Mesenchymal stem cell (in vitro differentiated cells and primary cell): ENCODE data around the gene THSD7A.

Experiments used
- DNase-seq: peaks from one replicate; pipeline ENCODE4 v3.0.0-alpha.2; 2013
- H2AFZ ChIP-seq: one replicate; pipeline ENCODE4 v1.6.1; 2013; ENCODE audit warnings: low read depth, mild to moderate bottlenecking, control low read depth, inconsistent platforms, low read length, moderate library complexity
- H2AK5ac ChIP-seq: 2 replicates; pipeline ENCODE4 v1.6.1; 2013; ENCODE audit warnings: low read length, moderate library complexity, mild to moderate bottlenecking, inconsistent platforms; ENCODE audit not compliant: severe bottlenecking
- H2BK120ac ChIP-seq: one replicate; pipeline ENCODE4 v1.6.1; 2013; ENCODE audit warnings: low read depth, mild to moderate bottlenecking, inconsistent platforms, low read length, moderate library complexity
- H2BK12ac ChIP-seq, 2 experiments: one replicate each; pipeline ENCODE4 v1.6.1; 2013; ENCODE audit warnings: inconsistent platforms in 2 of 2, low read length in 2 of 2, mild to moderate bottlenecking in 2 of 2, moderate library complexity in 2 of 2, control low read depth in 1 of 2
- H2BK15ac ChIP-seq: one replicate; pipeline ENCODE4 v1.6.1; 2013; ENCODE audit warnings: mild to moderate bottlenecking, low read depth, inconsistent platforms; ENCODE audit not compliant: poor library complexity, severe bottlenecking
- H2BK5ac ChIP-seq: 2 replicates; pipeline ENCODE4 v1.6.1; 2013; ENCODE audit warnings: low read depth, mild to moderate bottlenecking, low read length, control low read depth, inconsistent platforms; ENCODE audit not compliant: poor library complexity, severe bottlenecking
- H3K14ac ChIP-seq, 2 experiments: one replicate each; pipeline ENCODE4 v1.6.1; 2013; ENCODE audit warnings: inconsistent platforms in 2 of 2, low read length in 2 of 2, control low read depth in 1 of 2, mild to moderate bottlenecking in 1 of 2, moderate library complexity in 1 of 2
- H3K18ac ChIP-seq, 2 experiments: one replicate each; pipeline ENCODE4 v1.6.1; 2013; ENCODE audit warnings: inconsistent platforms in 2 of 2, low read length in 2 of 2, control low read depth in 1 of 2, low read depth in 1 of 2, mild to moderate bottlenecking in 1 of 2
- H3K23ac ChIP-seq, 2 experiments: one replicate each; pipeline ENCODE4 v1.6.1; 2013; ENCODE audit warnings: inconsistent platforms in 2 of 2, low read length in 2 of 2, mild to moderate bottlenecking in 2 of 2, moderate library complexity in 2 of 2, control low read depth in 1 of 2
- H3K27ac ChIP-seq: 2 replicates; pipeline ENCODE4 v1.5.1; 2013; ENCODE audit warnings: mild to moderate bottlenecking, moderate library complexity, low read length, control low read depth, inconsistent platforms; ENCODE audit not compliant: poor library complexity, severe bottlenecking
- H3K27me3 ChIP-seq, 2 experiments: 2 replicates each; pipeline versions ENCODE4 v1.6.1 to v1.7.0; 2013; ENCODE audit warnings: low read length in 2 of 2, mild to moderate bottlenecking in 2 of 2, moderate library complexity in 2 of 2, control low read depth in 1 of 2, inconsistent platforms in 1 of 2; ENCODE audit not compliant: control insufficient read depth in 1 of 2, insufficient read depth in 1 of 2
- H3K36me3 ChIP-seq, 2 experiments: 2 replicates each; pipeline versions ENCODE4 v1.6.1 to v1.7.0; 2013; ENCODE audit warnings: low read length in 2 of 2, control low read depth in 1 of 2, inconsistent platforms in 1 of 2, low read depth in 1 of 2, mild to moderate bottlenecking in 1 of 2; ENCODE audit not compliant: insufficient read depth in 2 of 2, control insufficient read depth in 1 of 2
- H3K4ac ChIP-seq, 2 experiments: one replicate each; pipeline ENCODE4 v1.6.1; 2013; ENCODE audit warnings: inconsistent platforms in 2 of 2, low read length in 2 of 2, mild to moderate bottlenecking in 2 of 2, moderate library complexity in 2 of 2, control low read depth in 1 of 2, low read depth in 1 of 2
- H3K4me1 ChIP-seq: 2 replicates; pipeline ENCODE4 v1.6.1; 2013; ENCODE audit warnings: low read depth, low read length, control low read depth; ENCODE audit not compliant: control insufficient read depth, insufficient read depth
- H3K4me2 ChIP-seq: 2 replicates; pipeline ENCODE4 v1.6.1; 2013; ENCODE audit warnings: low read length, mild to moderate bottlenecking, inconsistent platforms; ENCODE audit not compliant: poor library complexity, severe bottlenecking
- H3K4me3 ChIP-seq, 2 experiments: 2 replicates each; pipeline versions ENCODE4 v1.5.1 to v1.7.0; 2013; ENCODE audit warnings: low read length in 2 of 2, mild to moderate bottlenecking in 2 of 2, control low read depth in 1 of 2, low read depth in 1 of 2; ENCODE audit not compliant: insufficient read depth in 1 of 2
- H3K79me1 ChIP-seq: replicated peaks from 2 replicates; pipeline ENCODE4 v1.6.1; 2013; ENCODE audit warnings: mild to moderate bottlenecking, control low read depth, low read length, inconsistent platforms; ENCODE audit not compliant: poor library complexity, severe bottlenecking
- H3K9ac ChIP-seq: 2 replicates; pipeline ENCODE4 v1.7.0; 2013; ENCODE audit warnings: mild to moderate bottlenecking, low read length, moderate library complexity
- H3K9me3 ChIP-seq: 2 replicates; pipeline ENCODE4 v1.7.0; 2013; ENCODE audit warnings: mild to moderate bottlenecking, low read length; ENCODE audit not compliant: control insufficient read depth
- H4K8ac ChIP-seq: one replicate; pipeline ENCODE4 v1.6.1; 2013; ENCODE audit warnings: inconsistent platforms, mild to moderate bottlenecking, low read length, moderate library complexity
- H4K91ac ChIP-seq: one replicate; pipeline ENCODE4 v1.6.1; 2013; ENCODE audit warnings: mild to moderate bottlenecking, low read length, inconsistent platforms
- WGBS: methylation state at CpG from one replicate; pipeline ENCODE4 v1.1.7; 2013; ENCODE audit warnings: mixed read lengths; 5-methylcytosine and 5-hydroxymethylcytosine counted together

The THSD7A gene

GRCh38 chr7:11491811-11492210 lies 340.2 kb downstream of the THSD7A start:
- Histone ChIP-seq H3K4me2 (no peak overlapping the region), H2BK12ac (no peak overlapping the region), H3K9me3 (no peaks in the 10 kb centered on the region), H2BK120ac (no peak overlapping the region), H2BK5ac (no peak overlapping the region), H3K18ac (no peak overlapping the region), H3K27me3 (no peaks in the 10 kb centered on the region), H3K4me1 (no peaks in the 10 kb centered on the region), H3K36me3 (no peaks in the 10 kb centered on the region), H3K79me1 (no peaks in the 10 kb centered on the region), H3K23ac (no peak overlapping the region), H4K8ac (no peak overlapping the region), H2AK5ac (no peak overlapping the region), H2BK15ac (no peak overlapping the region), H3K4me3 (no peak overlapping the region), H2AFZ (no peak overlapping the region), H3K4ac (no peak overlapping the region), H3K9ac (no peak overlapping the region), H3K27ac (no peak overlapping the region), H3K14ac (no peak overlapping the region), H4K91ac (no peak overlapping the region)
- WGBS = 65% methylated on average over 4 of the region's 4 CpGs
- no peak for DNase-seq

- no peak overlapping the region for H2BK15ac ChIP-seq
- H3K14ac ChIP-seq = no peak overlapping the region
- no peak overlapping the region for H3K4ac ChIP-seq
- H3K4me3 ChIP-seq = no peak overlapping the region
- H3K27me3 ChIP-seq = no peaks in the 10 kb centered on the region
- H3K79me1 ChIP-seq = no peaks in the 10 kb centered on the region
- H3K9ac ChIP-seq = no peak overlapping the region
- H2AK5ac ChIP-seq = no peak overlapping the region
- no peaks in the 10 kb centered on the region for H3K9me3 ChIP-seq
- no peaks in the 10 kb centered on the region for H3K36me3 ChIP-seq
- no peak overlapping the region for H4K8ac ChIP-seq
- H2BK12ac ChIP-seq = no peak overlapping the region
- H3K18ac ChIP-seq = no peak overlapping the region
- H2BK5ac ChIP-seq = no peak overlapping the region
- no peak overlapping the region for H3K27ac ChIP-seq
- no peak overlapping the region for H2BK120ac ChIP-seq
- no peak for DNase-seq
- no peak overlapping the region for H3K23ac ChIP-seq
- no peak overlapping the region for H2AFZ ChIP-seq
- H3K4me2 ChIP-seq = no peak overlapping the region
- H4K91ac ChIP-seq = no peak overlapping the region
- no peaks in the 10 kb centered on the region for H3K4me1 ChIP-seq
These were observed 342.7 kb downstream of the THSD7A start for GRCh38 chr7:11489280-11489679.

- no peak overlapping the region for H2BK120ac ChIP-seq
- no peaks in the 10 kb centered on the region for H3K27me3 ChIP-seq
These were observed 345.7 kb downstream of the THSD7A start for GRCh38 chr7:11486271-11486670.

GRCh38 chr7:11485636-11486035 lies 346.4 kb downstream of the THSD7A start:
- Histone ChIP-seq H3K36me3 (no peaks in the 10 kb centered on the region), H3K4me2 (no peak overlapping the region), H2AFZ (no peak overlapping the region), H3K27me3 (no peaks in the 10 kb centered on the region), H2BK120ac (no peak overlapping the region), H3K14ac (no peak overlapping the region), H3K23ac (no peak overlapping the region), H2BK15ac (no peak overlapping the region), H3K4ac (no peak overlapping the region), H3K18ac (no peak overlapping the region), H4K8ac (no peak overlapping the region), H2BK12ac (no peak overlapping the region), H3K4me3 (no peak overlapping the region), H3K79me1 (no peaks in the 10 kb centered on the region), H3K27ac (no peak overlapping the region), H2BK5ac (no peak overlapping the region), H2AK5ac (no peak overlapping the region), H3K9me3 (no peaks in the 10 kb centered on the region), H3K9ac (no peak overlapping the region), H3K4me1 (no peaks in the 10 kb centered on the region), H4K91ac (no peak overlapping the region)
- DNase-seq = no peak

More at GRCh38 chr7:11486271-11486670, 345.7 kb downstream of the THSD7A start:
- H2AFZ ChIP-seq = no peak overlapping the region
- H4K8ac ChIP-seq = no peak overlapping the region
- no peak overlapping the region for H2AK5ac ChIP-seq
- 67% methylated on average over 1 of the region's 2 CpGs for WGBS
- no peaks in the 10 kb centered on the region for H3K36me3 ChIP-seq
- H3K9me3 ChIP-seq = no peaks in the 10 kb centered on the region
- no peaks in the 10 kb centered on the region for H3K4me1 ChIP-seq
- no peak overlapping the region for H2BK5ac ChIP-seq
- no peak overlapping the region for H3K27ac ChIP-seq
- H3K79me1 ChIP-seq = no peaks in the 10 kb centered on the region
- no peak overlapping the region for H3K14ac ChIP-seq
- DNase-seq = no peak
- no peak overlapping the region for H2BK12ac ChIP-seq
- no peak overlapping the region for H4K91ac ChIP-seq
- no peak overlapping the region for H3K4me2 ChIP-seq
- no peak overlapping the region for H3K23ac ChIP-seq
- H2BK15ac ChIP-seq = no peak overlapping the region
- no peak overlapping the region for H3K18ac ChIP-seq
- no peak overlapping the region for H3K9ac ChIP-seq
- no peak overlapping the region for H3K4ac ChIP-seq
- H3K4me3 ChIP-seq = no peak overlapping the region
